Astrocyte (in vitro differentiated cells and primary cell): ENCODE data around the gene GXYLT2. TPM values are rescaled to one million over a fixed set of nuclear protein-coding genes. Genes with fewer than 3 reads are reported as not detected.

Source experiments
- DNase-seq: peaks from one replicate; pipeline ENCODE4 v3.0.0-alpha.2; 2010; ENCODE audit warnings: low read depth
- FAIRE-seq: peaks from 2 replicates; lab custom pipeline; 2011; peaks lifted over from hg19 to GRCh38; lab: Jason Lieb, UNC
- H2AFZ ChIP-seq: 2 replicates; pipeline ENCODE4 v1.6.0; 2012; ENCODE audit warnings: low read depth, low read length, inconsistent platforms
- H3K27ac ChIP-seq: 2 replicates; pipeline ENCODE4 v1.5.1; 2011; ENCODE audit warnings: low read depth, low read length, inconsistent platforms
- H3K27me3 ChIP-seq: 2 replicates; pipeline ENCODE4 v1.6.0; 2011; ENCODE audit warnings: low read length, inconsistent platforms; ENCODE audit not compliant: insufficient read depth
- H3K36me3 ChIP-seq: 2 replicates; pipeline ENCODE4 v1.5.1; 2011; ENCODE audit warnings: low read length, inconsistent platforms; ENCODE audit not compliant: insufficient read depth
- H3K4me1 ChIP-seq: 2 replicates; pipeline ENCODE4 v1.5.1; 2011; ENCODE audit warnings: low read length, inconsistent platforms; ENCODE audit not compliant: insufficient read depth
- H3K4me2 ChIP-seq: 2 replicates; pipeline ENCODE4 v1.6.0; 2012; ENCODE audit warnings: low read length, inconsistent platforms
- H3K4me3 ChIP-seq: 2 replicates; pipeline ENCODE4 v1.5.1; 2011; ENCODE audit warnings: low read depth, mild to moderate bottlenecking, low read length, inconsistent platforms; ENCODE audit not compliant: insufficient read depth
- H3K79me2 ChIP-seq: 2 replicates; pipeline ENCODE4 v1.6.0; 2012; ENCODE audit warnings: mild to moderate bottlenecking, low read length, inconsistent platforms; ENCODE audit not compliant: insufficient read depth
- H3K9ac ChIP-seq: 2 replicates; pipeline ENCODE4 v1.6.0; 2012; ENCODE audit warnings: mild to moderate bottlenecking, low read length, inconsistent platforms
- H3K9me3 ChIP-seq: 2 replicates; pipeline ENCODE4 v1.5.1; 2012; ENCODE audit warnings: low read depth, mild to moderate bottlenecking, low read length, inconsistent platforms; ENCODE audit not compliant: insufficient read depth
- H4K20me1 ChIP-seq: 2 replicates; pipeline ENCODE4 v1.6.0; 2012; ENCODE audit warnings: low read length, inconsistent platforms; ENCODE audit not compliant: insufficient read depth
- H3K27ac Mint-ChIP-seq: one replicate; pipeline ENCODE4 v1.8.0; 2021; ENCODE audit warnings: mild to moderate bottlenecking, mixed read lengths; ENCODE audit not compliant: unreplicated experiment
- H3K27me3 Mint-ChIP-seq: one replicate; pipeline ENCODE4 v1.8.0; 2021; ENCODE audit warnings: low read depth, mixed read lengths; ENCODE audit not compliant: unreplicated experiment
- H3K36me3 Mint-ChIP-seq: one replicate; pipeline ENCODE4 v1.8.0; 2021; ENCODE audit warnings: low read depth, mixed read lengths; ENCODE audit not compliant: unreplicated experiment
- H3K4me1 Mint-ChIP-seq: one replicate; pipeline ENCODE4 v1.8.0; 2021; ENCODE audit warnings: low read depth, mixed read lengths; ENCODE audit not compliant: unreplicated experiment
- H3K4me3 Mint-ChIP-seq: one replicate; pipeline ENCODE4 v1.8.0; 2021; ENCODE audit warnings: mild to moderate bottlenecking, moderate library complexity, mixed read lengths; ENCODE audit not compliant: unreplicated experiment
- H3K9me3 Mint-ChIP-seq: one replicate; pipeline ENCODE4 v1.8.0; 2021; ENCODE audit warnings: mild to moderate bottlenecking, mixed read lengths; ENCODE audit not compliant: unreplicated experiment
- EZH2 ChIP-seq: IDR thresholded peaks from 2 replicates; pipeline ENCODE4 v1.6.1; 2012; ENCODE audit warnings: mild to moderate bottlenecking, low read length, inconsistent platforms; ENCODE audit not compliant: insufficient read depth
- total RNA-seq: library from RNA; stranded (reverse); gene quantifications from 2 replicates; pipeline ENCODE4 v1.2.1, GENCODE V29; 2021
- TF ChIP-seq, protein P1 (sequence below): IDR thresholded peaks from 2 replicates; pipeline ENCODE4 v1.5.1; 2011; ENCODE audit warnings: low read depth, mild to moderate bottlenecking, inconsistent platforms, low read length, moderate library complexity; ENCODE audit not compliant: insufficient read depth

The GXYLT2 gene
- total RNA-seq, 1 donor from 2014 or later = 62.6 TPM

DNA sequence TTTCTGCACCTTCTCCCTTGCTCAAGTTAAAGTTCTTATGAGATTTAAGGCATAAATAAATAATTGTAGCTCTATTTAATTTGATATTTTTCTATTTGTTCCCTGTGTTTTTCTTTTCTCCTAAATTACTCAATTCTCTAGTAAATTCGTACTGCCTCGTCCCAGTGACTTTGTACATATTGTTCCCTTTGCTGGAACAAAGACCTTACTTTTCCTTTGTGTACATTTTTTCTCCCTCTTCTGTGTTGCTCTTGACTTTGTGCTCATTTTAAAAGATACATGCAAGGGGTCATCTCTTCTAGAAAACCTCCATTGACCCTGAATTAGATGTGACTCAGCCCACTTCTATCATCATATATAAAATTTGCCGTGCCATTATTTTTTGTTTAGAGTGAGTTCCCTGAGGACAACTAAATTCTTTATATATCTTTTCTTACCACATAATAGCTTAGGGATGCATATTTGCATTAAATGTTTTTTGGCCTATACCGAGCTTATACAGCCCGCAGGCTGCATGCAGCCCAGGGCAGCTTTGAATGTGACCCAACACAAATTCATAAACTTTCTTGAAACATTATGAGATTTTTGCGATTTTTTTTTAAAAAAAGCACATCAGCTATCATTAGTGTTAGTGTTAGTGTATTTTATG is 138.4 kb downstream of the GXYLT2 start:
- no peaks in the 10 kb centered on the region for H3K9me3 Mint-ChIP-seq
- peaks cover 19% of the 10 kb centered on the region for H3K4me1 ChIP-seq
- no peak overlapping the region for H3K27ac ChIP-seq
- no peak overlapping the region for H3K9ac ChIP-seq
- no peaks in the 10 kb centered on the region for H3K27me3 Mint-ChIP-seq
- H3K27ac Mint-ChIP-seq = no peak overlapping the region
- H3K36me3 Mint-ChIP-seq = no peaks in the 10 kb centered on the region
- H3K27me3 ChIP-seq = no peaks in the 10 kb centered on the region
- no peak for TF ChIP-seq EZH2
- TF ChIP-seq, protein P1, sequence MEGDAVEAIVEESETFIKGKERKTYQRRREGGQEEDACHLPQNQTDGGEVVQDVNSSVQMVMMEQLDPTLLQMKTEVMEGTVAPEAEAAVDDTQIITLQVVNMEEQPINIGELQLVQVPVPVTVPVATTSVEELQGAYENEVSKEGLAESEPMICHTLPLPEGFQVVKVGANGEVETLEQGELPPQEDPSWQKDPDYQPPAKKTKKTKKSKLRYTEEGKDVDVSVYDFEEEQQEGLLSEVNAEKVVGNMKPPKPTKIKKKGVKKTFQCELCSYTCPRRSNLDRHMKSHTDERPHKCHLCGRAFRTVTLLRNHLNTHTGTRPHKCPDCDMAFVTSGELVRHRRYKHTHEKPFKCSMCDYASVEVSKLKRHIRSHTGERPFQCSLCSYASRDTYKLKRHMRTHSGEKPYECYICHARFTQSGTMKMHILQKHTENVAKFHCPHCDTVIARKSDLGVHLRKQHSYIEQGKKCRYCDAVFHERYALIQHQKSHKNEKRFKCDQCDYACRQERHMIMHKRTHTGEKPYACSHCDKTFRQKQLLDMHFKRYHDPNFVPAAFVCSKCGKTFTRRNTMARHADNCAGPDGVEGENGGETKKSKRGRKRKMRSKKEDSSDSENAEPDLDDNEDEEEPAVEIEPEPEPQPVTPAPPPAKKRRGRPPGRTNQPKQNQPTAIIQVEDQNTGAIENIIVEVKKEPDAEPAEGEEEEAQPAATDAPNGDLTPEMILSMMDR = no peak
- peaks cover 98% of the 10 kb centered on the region for H3K79me2 ChIP-seq
- peaks cover 91% of the 10 kb centered on the region for H4K20me1 ChIP-seq
- no peak overlapping the region for H3K4me3 ChIP-seq
- no peak overlapping the region for H2AFZ ChIP-seq
- H3K4me1 Mint-ChIP-seq = peaks cover 34% of the 10 kb centered on the region
- H3K9me3 ChIP-seq = no peaks in the 10 kb centered on the region
- H3K4me3 Mint-ChIP-seq = no peak overlapping the region
- DNase-seq (no peak), FAIRE-seq (no peak)
- no peaks in the 10 kb centered on the region for H3K36me3 ChIP-seq
- H3K4me2 ChIP-seq = no peak overlapping the region

Other genes starting within 250 kb of the GXYLT2 start
- gene SHQ1, start 39.6 kb upstream of the GXYLT2 start, total RNA-seq = 28.0 and 28.4 TPM in 2 replicates
- 98.5 and 99.3 TPM in 2 replicates for gene PPP4R2, start 108.8 kb downstream of the GXYLT2 start, total RNA-seq
- 3.1 TPM in 2 replicates for gene EBLN2, start 173.6 kb downstream of the GXYLT2 start, total RNA-seq